GM18511 (cell line): Measurements from ENCODE around the gene NACC2.

Experiments
- ATAC-seq: cut with Tn5 transposase; IDR thresholded peaks from one replicate; pipeline ENCODE4 v1.9.1; 2021; ENCODE audit warnings: mild to moderate bottlenecking, moderate library complexity; ENCODE audit not compliant: unreplicated experiment

NACC2 gene

GRCh38 chr9:136059321-136059791 is 35.7 kb downstream of the NACC2 start:
- no peak for ATAC-seq

- no peak for ATAC-seq
Measured at GRCh38 chr9:136058801-136059302, 36.2 kb downstream of the NACC2 start.

- ATAC-seq: no peak
Measured at GRCh38 chr9:136058084-136058483, 37.0 kb downstream of the NACC2 start.

GRCh38 chr9:136057236-136058081 is 37.6 kb downstream of the NACC2 start:
- ATAC-seq: no peak

- no peak for ATAC-seq
Measured at GRCh38 chr9:136056546-136057235, 38.4 kb downstream of the NACC2 start.

- no peak for ATAC-seq
Measured at GRCh38 chr9:136055715-136056545, 39.2 kb downstream of the NACC2 start.

- ATAC-seq: no peak
Measured at GRCh38 chr9:136054798-136055714, 40.0 kb downstream of the NACC2 start.

- no peak for ATAC-seq
Measured at GRCh38 chr9:136054146-136054545, 40.9 kb downstream of the NACC2 start.

GRCh38 chr9:136053757-136054142 is 41.3 kb downstream of the NACC2 start:
- no peak for ATAC-seq

- no peak for ATAC-seq
Measured at GRCh38 chr9:136052991-136053756, 41.9 kb downstream of the NACC2 start.

- ATAC-seq: no peak
Measured at GRCh38 chr9:136052472-136052880, 42.6 kb downstream of the NACC2 start.

GRCh38 chr9:136051837-136052471 is 43.1 kb downstream of the NACC2 start:
- no peak for ATAC-seq

- ATAC-seq: no peak
Measured at GRCh38 chr9:136051453-136051836, 43.6 kb downstream of the NACC2 start.

- no peak for ATAC-seq
Measured at GRCh38 chr9:136050701-136051452, 44.2 kb downstream of the NACC2 start.

GRCh38 chr9:136050266-136050700 is 44.8 kb downstream of the NACC2 start:
- ATAC-seq: no peak

- ATAC-seq: no peak
Measured at GRCh38 chr9:136049491-136050265, 45.4 kb downstream of the NACC2 start.
